ENCODE measurements around the gene OSBPL10.

GRCh38 chr3:31942446-31942845 lies 38.6 kb downstream of the OSBPL10 start:
- TF ChIP-seq CTCF (IDR thresholded peaks at IDR 0.05) (no peak), EZH2phosphoT487 (IDR thresholded peaks at IDR 0.05) (no peak), EZH2 (IDR thresholded peaks at IDR 0.05) (no peak)

All from neural progenitor cell (in vitro differentiated cells).